RWPE1 (cell line): ENCODE data around the gene PABPN1L.
"Not testable (repeated sequence)": the region's sequence is repeated elsewhere in the genome, so short reads cannot be mapped to it uniquely, and the experiment has no call there.

Experiments
- CTCF ChIA-PET: fragments of 350-600 bp; sonication (Branson Sonifier 250); formaldehyde crosslinking; extraction: SDS; loops from one replicate; lab custom pipeline; 2021; lab: Yijun Ruan, JAX
- POLR2A ChIA-PET: fragments of 400-600 bp; formaldehyde crosslinking; extraction: SDS; loops from one replicate; lab custom pipeline; 2020; ENCODE audit warnings: antibody characterized with exemption; ENCODE audit not compliant: low non-redundant PET; lab: Yijun Ruan, JAX
- DNase-seq: peaks from one replicate; pipeline ENCODE4 v3.0.0; 2012; ENCODE audit warnings: low spot score
- H3K27ac ChIP-seq: fragments of 450-650 bp; 2 replicates; pipeline ENCODE4 v1.5.1; 2017
- CTCF ChIP-seq: fragments of 450-650 bp; conservative IDR thresholded peaks from 2 replicates; pipeline ENCODE4 v1.5.1; 2017; ENCODE audit warnings: low read depth, mild to moderate bottlenecking

PABPN1L gene

GRCh38 chr16:88824256-88825077, 42.0 kb downstream of the PABPN1L start:
- CTCF ChIA-PET: interaction anchor here (0.8 kb wide), 1 partner anchor 9 kb away, joined by 3 read pairs; no protein-coding TSS in a partner anchor
- no peak for TF ChIP-seq CTCF
- peak overlapping the region; percentile 83 for H3K27ac ChIP-seq
- POLR2A ChIA-PET: no interaction called here
- DNase-seq: no peak

GRCh38 chr16:88823646-88824045, 42.8 kb downstream of the PABPN1L start:
- DNase-seq, H3K27ac ChIP-seq, POLR2A ChIA-PET, CTCF ChIA-PET: not testable (repeated sequence)

GRCh38 chr16:88822281-88823040, 44.0 kb downstream of the PABPN1L start:
- ChIA-PET POLR2A (no interaction called here), CTCF (no interaction called here)
- no peak for TF ChIP-seq CTCF
- DNase-seq: no peak
- peak overlapping the region; percentile 11; the same call in 1 of the 2 replicates for H3K27ac ChIP-seq

- POLR2A ChIA-PET: no interaction called here
- 0 out of 2 replicates have a peak overlapping the region, but pooled peaks have one; percentile 8 for H3K27ac ChIP-seq
- DNase-seq: no peak
- CTCF ChIA-PET: interaction anchor here (0.6 kb wide), 2 partner anchors 37 to 122 kb away, joined by 3 read pairs; no protein-coding TSS in a partner anchor
- no peak for TF ChIP-seq CTCF
These were observed 45.2 kb downstream of the PABPN1L start for GRCh38 chr16:88821168-88821850.

- POLR2A ChIA-PET: interaction anchor here (0.8 kb wide), 1 partner anchor 76 kb away, joined by 5 read pairs; no protein-coding TSS in a partner anchor
- TF ChIP-seq CTCF: no peak
These were observed 46.0 kb downstream of the PABPN1L start for GRCh38 chr16:88820385-88821025.

GRCh38 chr16:88819126-88819525, 47.3 kb downstream of the PABPN1L start:
- peak overlapping the region; percentile 69 for H3K27ac ChIP-seq
- ChIA-PET POLR2A (no interaction called here), CTCF (interaction anchor here (0.6 kb wide), 1 partner anchor 259 kb away, joined by 3 read pairs; no protein-coding TSS in a partner anchor)
- TF ChIP-seq CTCF: no peak
- DNase-seq: no peak

More at GRCh38 chr16:88820385-88821025, 46.0 kb downstream of the PABPN1L start:
- peak overlapping the region; percentile 8; the same call in 1 of the 2 replicates for H3K27ac ChIP-seq
- DNase-seq: no peak
- CTCF ChIA-PET: no interaction called here
